ENCODE results near the gene PES1. TPM values are rescaled to one million over a fixed set of nuclear protein-coding genes. Genes with fewer than 3 reads are reported as not detected.
"Not testable (repeated sequence)": the region's sequence is repeated elsewhere in the genome, so short reads cannot be mapped to it uniquely, and the experiment has no call there.

PES1 gene
- total RNA-seq, 4 donors from 2014 or later = 36.6 to 62.4 (median 47.9) TPM

DNA sequence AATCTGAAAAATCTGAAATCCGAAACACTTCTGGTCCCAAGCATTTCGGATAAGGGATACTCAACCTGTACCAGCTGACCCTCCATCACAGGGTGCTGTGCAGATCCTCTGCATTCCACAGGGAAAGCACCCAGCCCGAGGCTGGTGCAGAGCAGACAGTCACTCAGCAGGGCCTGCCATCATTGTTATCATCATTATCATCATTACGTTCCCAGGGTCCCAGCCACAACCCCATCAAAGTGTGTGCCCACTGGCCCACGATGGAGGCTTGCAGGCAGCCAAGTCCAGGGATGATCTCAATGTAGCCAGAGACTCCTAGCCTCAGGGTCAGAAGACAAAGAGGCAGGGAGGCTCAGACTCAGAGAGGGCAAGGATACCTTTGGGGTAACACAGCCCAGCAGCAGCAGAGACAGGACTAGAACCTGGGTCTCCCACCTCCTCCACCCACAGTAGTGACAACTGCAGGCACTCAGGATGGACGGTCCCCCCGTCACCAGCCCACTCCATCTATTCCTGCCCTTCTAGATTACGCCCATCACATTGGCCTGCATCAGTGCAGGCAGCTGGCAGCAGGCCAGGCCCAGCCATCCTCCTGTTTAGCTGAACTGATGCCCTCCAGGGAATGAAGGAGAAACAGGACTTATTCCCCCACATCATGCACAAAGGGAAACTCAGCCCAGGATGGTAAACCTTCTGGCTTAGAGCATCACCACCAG is 27.5 kb downstream of the PES1 start:
- no peaks in the 10 kb centered on the region for H3K9me3 ChIP-seq
- 72 to 81% methylated on average over 7 to 8 of the region's 8 CpGs for WGBS, 2 donors
- no peak overlapping the region for H3K27ac ChIP-seq

GRCh38 chr22:30562366-30562765 is 29.3 kb downstream of the PES1 start:
- 85 to 88% methylated on average over 6 of the region's 6 CpGs for WGBS, 2 donors
- Histone ChIP-seq H3K9me3 (no peaks in the 10 kb centered on the region), H3K27ac (no peak overlapping the region), H3K27me3 (no peaks in the 10 kb centered on the region), H3K36me3 (no peaks in the 10 kb centered on the region), H3K4me3 (replicated peaks in 1 of 3) (no peak overlapping the region), H3K4me1 (no peaks in the 10 kb centered on the region)
- no peak for TF ChIP-seq POLR2A (IDR thresholded peaks at IDR 0.05)
- no peak for TF ChIP-seq CTCF (IDR thresholded peaks at IDR 0.05)
- no peak for DNase-seq
- intact Hi-C loops (cut with DNase I) = no loop called here

More for the DNA sequence above, 27.5 kb downstream of the PES1 start:
- no peaks in the 10 kb centered on the region for H3K4me1 ChIP-seq
- TF ChIP-seq CTCF (IDR thresholded peaks at IDR 0.05) (no peak), POLR2A (IDR thresholded peaks at IDR 0.05) (no peak)
- no peak for DNase-seq
- no peak overlapping the region for H3K4me3 ChIP-seq (replicated peaks in 1 of 3)
- intact Hi-C loops (cut with DNase I) = no loop called here
- H3K27me3 ChIP-seq = no peaks in the 10 kb centered on the region
- H3K36me3 ChIP-seq = no peaks in the 10 kb centered on the region

DNA sequence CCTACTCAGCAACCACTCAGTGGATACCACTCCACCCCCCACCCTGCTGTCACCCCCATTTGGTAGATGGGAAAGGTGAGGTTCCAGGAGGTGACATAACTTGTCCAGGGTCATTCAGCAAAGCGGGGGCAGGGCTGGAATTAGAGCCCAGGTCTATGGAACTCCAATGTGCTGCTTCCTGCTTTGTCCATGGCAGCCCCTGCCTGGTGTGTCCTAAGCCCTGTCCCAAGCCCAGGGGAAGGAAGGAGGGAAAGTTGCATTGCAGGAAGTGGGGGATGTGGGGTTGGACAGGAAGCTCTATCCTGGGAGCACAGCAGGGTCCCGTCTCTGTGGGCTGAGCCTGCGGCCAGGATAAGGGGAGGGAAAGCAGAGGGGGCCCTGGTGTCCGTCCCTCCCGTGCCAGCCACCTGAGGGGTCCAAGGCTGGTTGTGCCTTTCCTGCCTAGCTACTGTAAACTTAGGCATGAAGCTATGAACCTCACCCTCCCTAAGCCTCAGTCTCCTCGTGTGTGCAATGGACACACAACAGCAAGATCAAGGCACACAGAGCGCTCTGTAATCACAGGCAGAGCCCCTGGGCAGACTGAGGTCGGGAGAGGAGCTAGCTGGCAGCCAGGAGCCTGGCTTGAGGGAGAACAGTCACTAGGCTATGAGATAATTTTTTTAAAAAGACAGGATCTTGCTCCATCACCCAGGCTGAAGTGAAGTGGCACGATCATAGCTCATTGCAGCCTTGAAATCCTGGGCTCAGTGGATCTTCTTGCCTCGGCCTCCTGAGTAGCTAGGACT is 30.1 kb downstream of the PES1 start:
- DNase-seq = no peak
- Histone ChIP-seq H3K4me1 (no peaks in the 10 kb centered on the region), H3K27ac (no peak overlapping the region), H3K36me3 (no peaks in the 10 kb centered on the region), H3K4me3 (replicated peaks in 1 of 3) (no peak overlapping the region), H3K27me3 (no peaks in the 10 kb centered on the region), H3K9me3 (no peaks in the 10 kb centered on the region)
- intact Hi-C loops (cut with DNase I) = no loop called here
- 69 to 75% methylated on average over 5 to 10 of the region's 10 CpGs for WGBS, 2 donors
- no peak for TF ChIP-seq CTCF (IDR thresholded peaks at IDR 0.05)
- TF ChIP-seq POLR2A (IDR thresholded peaks at IDR 0.05) = no peak

DNA sequence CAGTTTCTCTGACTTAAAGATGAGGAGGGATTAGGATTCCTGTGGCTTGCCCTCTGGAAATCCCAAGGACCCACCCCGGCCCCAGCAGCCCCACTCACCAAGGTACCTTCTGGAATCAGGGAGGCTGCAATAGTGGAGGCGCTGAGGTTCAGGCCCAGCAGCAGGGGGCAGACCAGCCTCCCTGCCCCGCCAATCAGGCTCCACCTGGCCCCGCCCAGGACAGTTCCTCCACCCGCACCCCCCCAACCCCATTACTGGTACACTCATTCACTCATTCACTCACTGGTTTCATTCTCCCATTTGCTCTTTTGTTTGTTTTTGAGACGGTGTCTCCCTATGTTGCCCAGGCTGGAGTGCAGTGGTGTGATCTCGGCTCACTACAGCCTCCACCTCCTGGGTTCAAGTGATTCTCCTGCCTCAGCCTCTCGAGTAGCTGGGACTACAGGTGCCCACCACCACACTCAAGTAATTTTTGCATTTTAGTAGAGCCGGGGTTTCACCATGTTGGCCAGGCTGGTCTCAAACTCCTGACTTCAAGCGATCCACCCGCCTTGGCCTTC is 31.0 kb downstream of the PES1 start:
- H3K9me3 ChIP-seq; intact Hi-C loops (cut with DNase I); H3K4me1 ChIP-seq; H3K36me3 ChIP-seq; H3K27me3 ChIP-seq; DNase-seq; H3K4me3 ChIP-seq (replicated peaks in 1 of 3); H3K27ac ChIP-seq: not testable (repeated sequence)
- 77 to 82% methylated on average over 11 of the region's 11 CpGs for WGBS, 2 donors

GRCh38 chr22:30559889-30560288 is 31.8 kb downstream of the PES1 start:
- H3K27ac ChIP-seq = no peak overlapping the region
- H3K4me1 ChIP-seq = no peaks in the 10 kb centered on the region
- intact Hi-C loops (cut with DNase I) = no loop called here
- H3K36me3 ChIP-seq = no peaks in the 10 kb centered on the region
- H3K4me3 ChIP-seq (replicated peaks in 1 of 3) = no peak overlapping the region
- no peaks in the 10 kb centered on the region for H3K27me3 ChIP-seq
- no peak for TF ChIP-seq POLR2A (IDR thresholded peaks at IDR 0.05)
- TF ChIP-seq CTCF (IDR thresholded peaks at IDR 0.05) = no peak
- DNase-seq = no peak
- WGBS, 2 donors = 81 to 83% methylated on average over 6 of the region's 6 CpGs
- no peaks in the 10 kb centered on the region for H3K9me3 ChIP-seq
